Astrocyte (in vitro differentiated cells and primary cell): ENCODE results near the gene SLAMF8. TPM values are rescaled to one million over a fixed set of nuclear protein-coding genes. Genes with fewer than 3 reads are reported as not detected.

ENCODE experiments used
- DNase-seq: peaks from one replicate; pipeline ENCODE4 v3.0.0-alpha.2; 2010; ENCODE audit warnings: low read depth
- FAIRE-seq: peaks from 2 replicates; lab custom pipeline; 2011; peaks lifted over from hg19 to GRCh38; lab: Jason Lieb, UNC
- H2AFZ ChIP-seq: 2 replicates; pipeline ENCODE4 v1.6.0; 2012; ENCODE audit warnings: low read depth, low read length, inconsistent platforms
- H3K27ac ChIP-seq: 2 replicates; pipeline ENCODE4 v1.5.1; 2011; ENCODE audit warnings: low read depth, low read length, inconsistent platforms
- H3K27me3 ChIP-seq: 2 replicates; pipeline ENCODE4 v1.6.0; 2011; ENCODE audit warnings: low read length, inconsistent platforms; ENCODE audit not compliant: insufficient read depth
- H3K36me3 ChIP-seq: 2 replicates; pipeline ENCODE4 v1.5.1; 2011; ENCODE audit warnings: low read length, inconsistent platforms; ENCODE audit not compliant: insufficient read depth
- H3K4me1 ChIP-seq: 2 replicates; pipeline ENCODE4 v1.5.1; 2011; ENCODE audit warnings: low read length, inconsistent platforms; ENCODE audit not compliant: insufficient read depth
- H3K4me2 ChIP-seq: 2 replicates; pipeline ENCODE4 v1.6.0; 2012; ENCODE audit warnings: low read length, inconsistent platforms
- H3K4me3 ChIP-seq: 2 replicates; pipeline ENCODE4 v1.5.1; 2011; ENCODE audit warnings: low read depth, mild to moderate bottlenecking, low read length, inconsistent platforms; ENCODE audit not compliant: insufficient read depth
- H3K79me2 ChIP-seq: 2 replicates; pipeline ENCODE4 v1.6.0; 2012; ENCODE audit warnings: mild to moderate bottlenecking, low read length, inconsistent platforms; ENCODE audit not compliant: insufficient read depth
- H3K9ac ChIP-seq: 2 replicates; pipeline ENCODE4 v1.6.0; 2012; ENCODE audit warnings: mild to moderate bottlenecking, low read length, inconsistent platforms
- H3K9me3 ChIP-seq: 2 replicates; pipeline ENCODE4 v1.5.1; 2012; ENCODE audit warnings: low read depth, mild to moderate bottlenecking, low read length, inconsistent platforms; ENCODE audit not compliant: insufficient read depth
- H4K20me1 ChIP-seq: 2 replicates; pipeline ENCODE4 v1.6.0; 2012; ENCODE audit warnings: low read length, inconsistent platforms; ENCODE audit not compliant: insufficient read depth
- H3K27ac Mint-ChIP-seq: one replicate; pipeline ENCODE4 v1.8.0; 2021; ENCODE audit warnings: mild to moderate bottlenecking, mixed read lengths; ENCODE audit not compliant: unreplicated experiment
- H3K27me3 Mint-ChIP-seq: one replicate; pipeline ENCODE4 v1.8.0; 2021; ENCODE audit warnings: low read depth, mixed read lengths; ENCODE audit not compliant: unreplicated experiment
- H3K36me3 Mint-ChIP-seq: one replicate; pipeline ENCODE4 v1.8.0; 2021; ENCODE audit warnings: low read depth, mixed read lengths; ENCODE audit not compliant: unreplicated experiment
- H3K4me1 Mint-ChIP-seq: one replicate; pipeline ENCODE4 v1.8.0; 2021; ENCODE audit warnings: low read depth, mixed read lengths; ENCODE audit not compliant: unreplicated experiment
- H3K4me3 Mint-ChIP-seq: one replicate; pipeline ENCODE4 v1.8.0; 2021; ENCODE audit warnings: mild to moderate bottlenecking, moderate library complexity, mixed read lengths; ENCODE audit not compliant: unreplicated experiment
- H3K9me3 Mint-ChIP-seq: one replicate; pipeline ENCODE4 v1.8.0; 2021; ENCODE audit warnings: mild to moderate bottlenecking, mixed read lengths; ENCODE audit not compliant: unreplicated experiment
- EZH2 ChIP-seq: IDR thresholded peaks from 2 replicates; pipeline ENCODE4 v1.6.1; 2012; ENCODE audit warnings: mild to moderate bottlenecking, low read length, inconsistent platforms; ENCODE audit not compliant: insufficient read depth
- total RNA-seq: library from RNA; stranded (reverse); gene quantifications from 2 replicates; pipeline ENCODE4 v1.2.1, GENCODE V29; 2021
- TF ChIP-seq, protein P1 (sequence below): IDR thresholded peaks from 2 replicates; pipeline ENCODE4 v1.5.1; 2011; ENCODE audit warnings: low read depth, mild to moderate bottlenecking, inconsistent platforms, low read length, moderate library complexity; ENCODE audit not compliant: insufficient read depth

SLAMF8 gene
- total RNA-seq, 1 donor from 2014 or later: 1.7 TPM

DNA sequence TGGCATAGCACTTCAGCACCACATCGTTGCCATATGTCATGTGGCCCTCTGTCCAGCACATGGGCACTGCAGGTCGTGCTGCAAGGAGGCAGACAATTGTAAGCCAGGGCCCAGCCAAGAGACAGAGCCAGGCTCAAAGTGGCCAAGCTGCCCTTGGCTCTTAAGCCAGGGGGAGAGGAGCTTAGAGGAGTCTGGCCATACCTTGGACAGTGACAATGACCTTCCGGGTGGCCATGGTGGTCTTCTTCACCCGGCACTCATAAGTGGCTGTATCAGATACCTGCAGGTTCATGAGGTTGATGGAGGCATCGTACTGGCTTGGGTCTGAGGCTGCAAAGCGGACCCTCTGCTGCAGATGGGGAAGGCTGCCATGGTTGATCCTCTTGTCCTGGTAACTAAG lies 31.2 kb downstream of the SLAMF8 start:
- no peak overlapping the region for H3K4me2 ChIP-seq
- Mint-ChIP-seq H3K27ac (no peak overlapping the region), H3K4me1 (peaks cover 17% of the 10 kb centered on the region), H3K9me3 (no peaks in the 10 kb centered on the region), H3K27me3 (peaks cover 24% of the 10 kb centered on the region), H3K36me3 (no peaks in the 10 kb centered on the region), H3K4me3 (no peak overlapping the region)
- FAIRE-seq: no peak
- no peak overlapping the region for H3K27ac ChIP-seq
- no peaks in the 10 kb centered on the region for H3K9me3 ChIP-seq
- H3K4me1 ChIP-seq: peaks cover 29% of the 10 kb centered on the region
- H3K36me3 ChIP-seq: no peaks in the 10 kb centered on the region
- no peak overlapping the region for H3K9ac ChIP-seq
- no peak overlapping the region for H2AFZ ChIP-seq
- DNase-seq: no peak
- H3K79me2 ChIP-seq: no peaks in the 10 kb centered on the region
- no peak overlapping the region for H3K4me3 ChIP-seq
- H4K20me1 ChIP-seq: no peaks in the 10 kb centered on the region
- H3K27me3 ChIP-seq: no peaks in the 10 kb centered on the region
- no peak for TF ChIP-seq EZH2
- TF ChIP-seq, protein P1, sequence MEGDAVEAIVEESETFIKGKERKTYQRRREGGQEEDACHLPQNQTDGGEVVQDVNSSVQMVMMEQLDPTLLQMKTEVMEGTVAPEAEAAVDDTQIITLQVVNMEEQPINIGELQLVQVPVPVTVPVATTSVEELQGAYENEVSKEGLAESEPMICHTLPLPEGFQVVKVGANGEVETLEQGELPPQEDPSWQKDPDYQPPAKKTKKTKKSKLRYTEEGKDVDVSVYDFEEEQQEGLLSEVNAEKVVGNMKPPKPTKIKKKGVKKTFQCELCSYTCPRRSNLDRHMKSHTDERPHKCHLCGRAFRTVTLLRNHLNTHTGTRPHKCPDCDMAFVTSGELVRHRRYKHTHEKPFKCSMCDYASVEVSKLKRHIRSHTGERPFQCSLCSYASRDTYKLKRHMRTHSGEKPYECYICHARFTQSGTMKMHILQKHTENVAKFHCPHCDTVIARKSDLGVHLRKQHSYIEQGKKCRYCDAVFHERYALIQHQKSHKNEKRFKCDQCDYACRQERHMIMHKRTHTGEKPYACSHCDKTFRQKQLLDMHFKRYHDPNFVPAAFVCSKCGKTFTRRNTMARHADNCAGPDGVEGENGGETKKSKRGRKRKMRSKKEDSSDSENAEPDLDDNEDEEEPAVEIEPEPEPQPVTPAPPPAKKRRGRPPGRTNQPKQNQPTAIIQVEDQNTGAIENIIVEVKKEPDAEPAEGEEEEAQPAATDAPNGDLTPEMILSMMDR: no peak

DNA sequence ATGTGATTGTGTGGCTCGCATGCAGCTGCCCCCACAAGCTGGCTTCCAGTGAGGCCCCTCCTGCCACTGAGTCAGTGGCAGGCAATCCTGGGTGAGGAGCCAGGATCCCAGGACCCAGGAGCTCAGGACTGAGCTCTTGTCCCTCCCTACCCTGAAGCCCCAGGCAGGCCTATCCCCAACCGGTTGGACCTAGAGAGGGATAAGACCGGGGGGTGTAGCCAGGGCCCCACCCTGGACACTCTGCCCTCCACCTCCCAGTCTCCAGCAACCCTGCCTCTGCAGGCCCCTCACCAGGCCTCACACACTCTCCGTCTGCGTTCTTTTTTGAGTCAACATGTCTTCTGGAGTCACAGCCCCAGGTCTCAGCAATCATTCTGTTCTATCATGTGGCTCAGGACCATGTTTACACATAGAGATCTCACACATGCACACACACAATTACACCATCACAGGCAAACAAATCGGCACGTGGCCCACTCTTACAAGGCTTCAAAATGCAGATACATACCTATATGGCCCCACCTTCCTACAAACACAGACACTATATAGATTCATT lies 33.2 kb downstream of the SLAMF8 start:
- no peak overlapping the region for H3K4me3 Mint-ChIP-seq
- H3K4me1 Mint-ChIP-seq: peaks cover 8% of the 10 kb centered on the region
- H3K9me3 ChIP-seq: no peaks in the 10 kb centered on the region
- DNase-seq (no peak), FAIRE-seq (no peak)
- H3K27me3 Mint-ChIP-seq: peaks cover 35% of the 10 kb centered on the region
- H3K27ac ChIP-seq: no peak overlapping the region
- no peaks in the 10 kb centered on the region for H3K36me3 Mint-ChIP-seq
- H3K36me3 ChIP-seq: no peaks in the 10 kb centered on the region
- H3K79me2 ChIP-seq: no peaks in the 10 kb centered on the region
- H3K9me3 Mint-ChIP-seq: no peaks in the 10 kb centered on the region
- H3K4me1 ChIP-seq: peaks cover 14% of the 10 kb centered on the region
- no peaks in the 10 kb centered on the region for H3K27me3 ChIP-seq
- H3K27ac Mint-ChIP-seq: no peak overlapping the region
- H2AFZ ChIP-seq: no peak overlapping the region
- no peak overlapping the region for H3K4me2 ChIP-seq
- H4K20me1 ChIP-seq: no peaks in the 10 kb centered on the region
- H3K4me3 ChIP-seq: no peak overlapping the region
- no peak overlapping the region for H3K9ac ChIP-seq
- TF ChIP-seq, protein P1: no peak
- TF ChIP-seq EZH2: no peak

- H3K9me3 Mint-ChIP-seq: no peaks in the 10 kb centered on the region
- FAIRE-seq (no peak), DNase-seq (no peak)
- no peak overlapping the region for H3K27ac ChIP-seq
- H3K27me3 ChIP-seq: no peaks in the 10 kb centered on the region
- peaks cover 35% of the 10 kb centered on the region for H3K27me3 Mint-ChIP-seq
- H3K27ac Mint-ChIP-seq: no peak overlapping the region
- no peak overlapping the region for H3K4me3 ChIP-seq
- TF ChIP-seq, protein P1: no peak
- no peak for TF ChIP-seq EZH2
- no peak overlapping the region for H3K9ac ChIP-seq
- H2AFZ ChIP-seq: no peak overlapping the region
- peaks cover 8% of the 10 kb centered on the region for H3K4me1 Mint-ChIP-seq
- no peaks in the 10 kb centered on the region for H3K9me3 ChIP-seq
- H3K36me3 ChIP-seq: no peaks in the 10 kb centered on the region
- no peak overlapping the region for H3K4me2 ChIP-seq
- H3K4me3 Mint-ChIP-seq: no peak overlapping the region
- no peaks in the 10 kb centered on the region for H4K20me1 ChIP-seq
- H3K79me2 ChIP-seq: no peaks in the 10 kb centered on the region
- H3K36me3 Mint-ChIP-seq: no peaks in the 10 kb centered on the region
- peaks cover 8% of the 10 kb centered on the region for H3K4me1 ChIP-seq
Measured at GRCh38 chr1:159860456-159860855, 33.8 kb downstream of the SLAMF8 start.
